Measurements from ENCODE around the gene FAHD1. TPM values are rescaled to one million over a fixed set of nuclear protein-coding genes. Genes with fewer than 3 reads are reported as not detected.

Gene FAHD1
- polyA plus RNA-seq, 3 donors, result 36.4 to 44.8 (median 37.8) TPM

- DNase-seq (ENCODE audit: extremely low read depth in 1 of 11, low read depth in 9 of 11, low spot score in 4 of 11), result no peak
Observed at GRCh38 chr16:1807626-1808025, 19.4 kb upstream of the FAHD1 start.

- no peak for DNase-seq (ENCODE audit: extremely low read depth in 1 of 11, low read depth in 9 of 11, low spot score in 4 of 11)
Observed at GRCh38 chr16:1808691-1809090, 18.3 kb upstream of the FAHD1 start.

- DNase-seq (ENCODE audit: extremely low read depth in 1 of 11, low read depth in 9 of 11, low spot score in 4 of 11), result no peak
Observed at GRCh38 chr16:1809281-1809801, 17.7 kb upstream of the FAHD1 start.

- no peak for DNase-seq (ENCODE audit: extremely low read depth in 1 of 11, low read depth in 9 of 11, low spot score in 4 of 11)
Observed at GRCh38 chr16:1810106-1810505, 16.9 kb upstream of the FAHD1 start.

DNA sequence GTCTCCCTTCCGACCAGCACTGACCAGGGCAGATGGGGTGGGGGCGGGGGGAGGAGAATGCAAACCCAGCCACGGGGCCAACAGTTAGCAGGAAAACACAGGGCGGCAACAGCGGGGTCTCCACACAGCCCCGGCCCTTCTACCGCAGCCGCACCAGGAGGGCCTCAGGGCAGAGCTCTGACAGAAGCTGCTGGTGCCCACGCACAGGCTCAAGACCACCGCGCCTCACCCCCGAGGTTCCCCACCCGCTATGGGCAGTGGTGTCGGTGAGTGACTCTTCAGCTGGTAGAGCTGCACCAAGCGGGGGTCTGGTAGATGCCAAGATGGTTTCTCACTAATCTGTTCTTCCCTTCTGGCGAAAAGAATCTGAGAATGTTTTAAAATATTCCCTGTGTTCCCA is 16.5 kb upstream of the FAHD1 start:
- no peak for DNase-seq (ENCODE audit: extremely low read depth in 1 of 11, low read depth in 9 of 11, low spot score in 4 of 11)

GRCh38 chr16:1812732-1813163 is 14.3 kb upstream of the FAHD1 start:
- DNase-seq (ENCODE audit: extremely low read depth in 1 of 11, low read depth in 9 of 11, low spot score in 4 of 11), result peak in 5 of 11 donors; percentile 50 to 66 (median 54)

DNA sequence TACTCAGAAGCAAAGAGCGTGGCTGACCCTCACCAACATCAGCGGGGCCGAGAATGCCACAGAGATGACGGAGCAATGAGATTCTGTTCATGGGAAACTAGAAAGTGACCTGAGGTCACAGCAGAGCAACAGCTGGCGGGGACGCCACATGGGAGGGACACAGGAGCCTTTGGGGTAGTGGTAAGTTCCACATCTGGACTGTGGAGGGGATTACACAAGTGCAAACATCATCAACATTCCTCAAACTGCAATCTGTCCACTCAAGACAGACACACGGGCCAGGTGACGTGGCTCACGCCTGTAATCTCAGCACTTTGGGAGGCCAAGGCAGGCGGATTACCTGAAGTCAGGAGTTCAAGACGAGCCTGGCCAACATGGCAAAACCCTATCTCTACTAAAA is 11.5 kb upstream of the FAHD1 start:
- no peak for DNase-seq (ENCODE audit: extremely low read depth in 1 of 11, low read depth in 9 of 11, low spot score in 4 of 11)

GRCh38 chr16:1816396-1817275 is 10.4 kb upstream of the FAHD1 start:
- DNase-seq (ENCODE audit: extremely low read depth in 1 of 11, low read depth in 9 of 11, low spot score in 4 of 11), result no peak

- no peak for DNase-seq (ENCODE audit: extremely low read depth in 1 of 11, low read depth in 9 of 11, low spot score in 4 of 11)
Observed at GRCh38 chr16:1817276-1817589, 9.8 kb upstream of the FAHD1 start.

- DNase-seq (ENCODE audit: extremely low read depth in 1 of 11, low read depth in 9 of 11, low spot score in 4 of 11), result no peak
Observed at GRCh38 chr16:1817716-1818115, 9.3 kb upstream of the FAHD1 start.

DNA sequence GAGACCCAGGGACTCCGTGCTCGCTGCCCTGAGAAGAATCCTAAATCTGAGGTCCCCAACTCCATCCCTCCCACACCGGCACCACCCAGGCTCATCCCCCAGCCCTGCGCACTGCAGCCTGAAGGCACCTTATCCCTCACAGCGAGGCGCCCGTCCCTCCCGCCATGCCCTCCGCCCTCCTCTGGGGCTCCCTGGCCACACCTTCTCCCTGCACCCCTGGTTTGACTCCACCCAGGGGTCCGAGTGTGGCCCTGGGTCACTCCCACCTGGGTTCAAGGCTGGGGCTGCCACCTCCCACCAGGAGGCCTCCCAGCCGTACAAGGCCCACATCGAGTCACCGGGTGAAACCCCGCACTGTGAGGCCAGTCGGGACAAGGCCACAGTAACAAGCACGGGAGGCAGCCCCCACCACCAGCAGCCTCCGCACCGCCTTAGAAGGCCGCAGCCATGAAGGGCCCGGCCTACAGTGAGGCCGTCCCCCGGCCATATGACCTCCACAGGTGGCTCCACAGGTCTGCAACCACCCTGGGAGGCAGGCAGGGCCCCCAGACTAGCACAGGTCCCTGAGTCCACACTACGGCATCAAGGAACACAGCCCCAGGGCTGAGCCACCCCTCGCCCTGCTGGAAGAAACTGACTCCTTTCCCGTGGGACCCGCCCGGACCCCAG is 8.7 kb upstream of the FAHD1 start:
- DNase-seq (ENCODE audit: extremely low read depth in 1 of 11, low read depth in 9 of 11, low spot score in 4 of 11), result no peak

DNA sequence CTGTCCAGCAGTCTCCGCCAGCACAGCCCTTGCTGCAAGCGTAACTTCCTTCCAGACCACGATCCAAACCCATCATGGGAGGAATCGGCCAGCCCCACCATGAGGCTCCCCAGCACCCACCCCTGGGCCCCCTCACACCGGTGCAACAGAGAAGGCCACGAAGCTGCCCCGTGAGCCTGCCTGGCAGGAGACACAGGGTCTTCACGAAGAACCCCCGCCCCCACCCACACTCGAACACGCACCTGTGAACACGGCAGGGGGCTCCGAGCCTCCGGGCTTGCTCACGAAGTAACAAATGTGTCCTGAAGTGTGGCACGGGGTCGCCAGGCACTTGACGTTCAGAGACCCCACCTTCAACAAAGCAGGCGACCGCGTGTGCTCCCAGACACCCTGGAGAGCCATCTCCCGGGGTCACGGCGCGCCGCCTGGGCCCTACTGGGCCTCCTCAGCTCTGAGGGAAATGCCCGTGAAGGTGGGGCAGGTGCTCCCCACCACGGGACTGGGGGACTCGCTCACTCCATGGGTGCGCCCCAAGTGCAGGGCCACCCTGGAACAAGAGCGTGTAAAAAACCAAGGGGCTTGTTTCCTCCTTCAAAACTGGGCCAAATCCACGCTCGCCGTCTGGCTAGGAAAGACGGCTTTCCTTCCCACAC is 8.0 kb upstream of the FAHD1 start:
- DNase-seq (ENCODE audit: extremely low read depth in 1 of 11, low read depth in 9 of 11, low spot score in 4 of 11), result no peak

DNA sequence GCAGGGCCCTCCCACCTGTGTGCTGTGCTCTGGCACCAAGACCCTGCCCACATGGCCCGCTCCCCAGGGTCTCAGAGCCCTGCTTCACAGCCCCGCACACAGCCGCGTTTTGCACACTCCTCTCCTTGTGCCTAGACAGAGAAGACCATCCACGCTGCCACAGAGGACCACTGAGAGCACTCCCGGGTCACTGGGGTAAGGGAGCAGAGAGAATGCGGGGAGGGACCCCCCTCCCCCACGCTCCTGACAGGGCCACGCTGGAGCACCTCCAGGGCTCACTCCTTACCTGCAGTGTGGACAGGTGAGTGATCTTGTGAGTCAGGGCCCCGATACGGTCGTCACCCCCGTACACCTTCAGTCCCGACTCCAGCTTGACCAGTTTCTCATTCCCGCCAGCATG is 7.4 kb upstream of the FAHD1 start:
- DNase-seq (ENCODE audit: extremely low read depth in 1 of 11, low read depth in 9 of 11, low spot score in 4 of 11), result no peak

DNA sequence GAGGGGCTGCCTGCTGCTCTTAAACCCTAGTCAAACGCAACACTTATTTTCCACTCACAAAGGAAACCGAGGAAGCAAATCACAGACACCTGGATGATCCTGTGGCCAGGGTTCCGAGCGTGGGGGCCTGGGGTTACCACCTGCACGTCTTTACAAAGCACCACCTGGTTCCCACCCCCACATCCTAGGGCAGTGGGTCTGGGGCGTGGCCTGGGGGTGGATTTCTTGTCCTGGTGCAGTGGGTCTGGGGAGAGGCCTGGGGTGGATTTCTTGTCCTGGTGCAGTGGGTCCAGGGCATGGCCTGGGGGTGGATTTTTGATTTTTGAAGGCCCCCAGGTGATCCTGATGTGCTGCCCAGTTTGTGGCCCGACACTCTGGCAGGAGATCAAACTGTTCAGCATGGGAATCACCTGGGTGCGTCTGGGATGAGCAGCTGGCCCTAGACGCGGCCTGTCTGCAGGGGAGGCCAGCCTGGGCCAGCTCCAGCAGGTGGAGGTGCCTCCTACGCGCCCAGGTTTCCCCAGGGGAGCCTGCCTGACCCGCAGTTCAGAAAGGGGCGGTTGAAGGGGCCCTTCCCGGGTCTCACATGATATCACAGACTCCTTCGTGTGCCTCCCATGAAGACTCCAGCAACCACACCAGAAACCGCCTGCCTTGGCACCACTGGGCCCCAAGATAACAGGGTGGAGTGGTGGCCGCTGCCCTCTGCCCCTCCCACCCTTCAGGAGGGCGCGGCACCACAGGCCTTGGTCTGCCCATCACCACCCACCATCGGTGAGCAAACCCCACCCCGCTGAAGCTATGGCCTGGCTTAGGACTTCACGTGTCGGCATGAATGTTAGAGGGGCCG is 6.7 kb upstream of the FAHD1 start:
- DNase-seq (ENCODE audit: extremely low read depth in 1 of 11, low read depth in 9 of 11, low spot score in 4 of 11), result no peak

DNA sequence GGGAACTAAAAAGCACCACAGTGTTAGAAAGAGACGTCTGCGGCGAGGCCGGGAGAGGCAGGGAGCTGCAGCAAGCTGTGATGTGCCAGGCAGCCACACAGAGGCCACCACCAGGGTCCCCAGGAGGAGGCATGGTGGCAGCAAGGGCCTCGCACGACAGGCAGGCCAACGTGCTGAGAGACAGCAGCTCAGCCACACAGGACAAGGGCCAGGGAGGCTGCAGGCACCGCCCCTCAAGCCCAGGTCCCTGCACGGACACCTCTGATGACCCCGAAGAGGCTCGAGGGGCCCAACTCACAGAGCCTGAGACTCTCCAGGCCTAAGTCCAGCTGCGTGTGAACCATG is 6.1 kb upstream of the FAHD1 start:
- no peak for DNase-seq (ENCODE audit: extremely low read depth in 1 of 11, low read depth in 9 of 11, low spot score in 4 of 11)

DNA sequence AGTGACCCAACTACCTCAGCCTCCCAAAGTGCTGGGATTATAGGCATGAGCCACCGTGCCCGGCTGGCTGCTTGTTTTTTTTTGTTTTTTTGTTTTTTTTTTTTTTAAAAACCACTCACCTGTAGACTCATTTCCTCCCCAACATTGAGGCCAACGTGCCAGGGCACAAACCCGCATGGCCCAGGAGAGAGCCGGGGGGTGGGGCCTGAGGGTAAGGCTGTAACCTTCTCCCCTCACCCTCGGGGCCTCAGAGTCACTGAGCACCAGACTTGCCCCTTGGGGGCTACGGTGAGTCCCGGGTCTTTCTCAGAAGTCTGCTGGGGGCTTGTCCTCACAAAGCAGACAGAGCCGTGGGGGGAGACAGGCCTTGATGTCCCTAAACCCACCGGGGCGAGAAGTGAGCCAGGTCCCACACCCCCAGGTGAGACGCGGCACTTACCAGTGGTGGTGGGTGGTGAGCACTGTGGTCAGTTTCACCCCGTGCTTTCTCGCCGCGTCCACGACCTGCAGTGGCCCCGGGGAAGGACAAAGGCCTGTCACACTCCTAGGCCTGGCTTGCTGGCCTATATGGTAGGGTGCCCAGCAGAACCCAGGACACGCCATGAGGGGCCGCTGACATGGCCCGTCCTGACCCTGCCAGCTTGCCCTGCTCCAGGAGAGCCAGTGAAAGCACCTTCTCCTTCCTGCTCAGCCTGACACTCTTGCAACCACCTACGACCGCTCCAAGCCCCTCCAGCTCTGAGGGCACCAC is 5.0 kb upstream of the FAHD1 start:
- DNase-seq (ENCODE audit: extremely low read depth in 1 of 11, low read depth in 9 of 11, low spot score in 4 of 11), result no peak

DNA sequence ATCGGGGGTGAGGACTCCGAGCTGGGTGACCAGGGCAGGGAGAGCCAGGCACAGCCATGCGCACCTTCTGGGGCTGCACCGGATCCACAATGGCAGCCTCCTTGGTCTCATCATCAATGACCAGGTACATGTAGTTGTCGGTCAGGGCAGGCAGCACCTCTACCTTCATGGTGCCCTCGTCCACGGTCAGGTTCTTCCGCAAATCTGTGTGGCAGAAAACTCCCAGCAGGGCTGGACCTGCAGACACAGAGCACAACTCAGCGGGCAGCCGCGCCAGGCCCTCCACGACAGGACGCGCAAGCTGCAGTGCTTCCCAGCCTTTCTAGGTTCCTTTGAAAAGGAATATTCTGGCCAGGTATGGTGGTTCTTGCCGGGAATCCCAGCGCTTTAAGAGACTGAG is 4.2 kb upstream of the FAHD1 start:
- DNase-seq (ENCODE audit: extremely low read depth in 1 of 11, low read depth in 9 of 11, low spot score in 4 of 11), result no peak

DNA sequence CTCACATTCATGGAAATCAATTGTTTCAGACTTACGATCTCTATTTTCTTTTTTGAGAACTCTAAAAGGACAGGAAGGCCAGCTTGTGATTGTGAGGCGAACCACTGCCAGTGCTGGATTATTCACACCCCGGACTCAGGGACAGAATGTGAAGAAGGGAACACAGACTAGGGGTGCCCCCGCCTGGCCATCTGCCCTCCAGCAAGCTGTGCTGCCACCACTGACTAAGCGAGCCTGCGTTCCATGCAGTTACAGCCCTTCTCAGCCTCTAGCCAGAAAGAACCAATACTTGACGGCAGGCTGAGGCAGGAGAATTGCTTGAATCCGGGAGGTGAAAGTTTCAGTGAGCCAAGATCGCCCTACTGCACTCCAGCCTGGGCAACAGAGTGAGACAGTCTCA is 3.2 kb upstream of the FAHD1 start:
- DNase-seq (ENCODE audit: extremely low read depth in 1 of 11, low read depth in 9 of 11, low spot score in 4 of 11), result peak in 1 of 11 donors; percentile 13
